ENCODE measurements around the gene PTER.
A peak's percentile ranks its signal among the peaks of the same experiment; 100 is the strongest.

The PTER gene

DNA sequence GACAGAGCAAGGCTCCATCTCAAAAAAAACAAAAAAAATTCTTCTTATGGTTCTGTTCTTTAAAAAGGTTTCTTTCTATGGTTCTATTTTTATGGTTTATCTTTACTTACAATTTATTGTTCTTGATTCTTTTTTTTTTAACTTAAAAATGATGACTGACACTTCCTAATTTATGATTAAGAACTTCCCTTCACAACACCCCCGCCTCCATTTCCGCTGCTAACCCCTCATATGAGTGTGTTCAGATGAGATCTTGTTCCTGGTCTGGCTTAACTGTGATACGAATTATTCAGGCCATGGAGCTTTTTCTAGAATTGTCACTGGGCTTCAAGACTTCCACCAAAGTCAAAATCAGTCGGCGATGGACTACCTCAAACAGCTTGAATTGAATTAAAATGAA is 33.9 kb downstream of the PTER start:
- no peak for DNase-seq (ENCODE audit: low read depth in 2 of 3, low spot score in 2 of 3)

DNA sequence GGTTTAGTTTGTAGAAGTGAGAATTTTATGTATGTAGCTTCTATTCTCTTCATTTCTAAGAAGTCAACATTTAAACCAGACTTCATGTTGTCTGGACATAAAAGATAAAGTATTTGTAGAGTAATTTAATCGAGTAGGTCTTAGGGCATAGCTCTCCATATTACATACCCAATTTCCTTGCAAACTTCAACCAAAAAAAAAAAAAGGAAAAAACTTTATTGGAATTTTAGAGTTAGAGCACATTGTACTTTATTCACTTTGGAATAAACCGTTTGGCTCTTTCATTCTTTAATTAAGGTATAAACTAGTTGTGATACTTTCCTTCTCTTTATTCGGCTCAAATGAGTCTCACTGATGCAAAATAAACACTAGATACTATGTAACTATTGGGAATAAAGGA is 36.0 kb downstream of the PTER start:
- DNase-seq (ENCODE audit: low read depth in 2 of 3, low spot score in 2 of 3) = no peak

DNA sequence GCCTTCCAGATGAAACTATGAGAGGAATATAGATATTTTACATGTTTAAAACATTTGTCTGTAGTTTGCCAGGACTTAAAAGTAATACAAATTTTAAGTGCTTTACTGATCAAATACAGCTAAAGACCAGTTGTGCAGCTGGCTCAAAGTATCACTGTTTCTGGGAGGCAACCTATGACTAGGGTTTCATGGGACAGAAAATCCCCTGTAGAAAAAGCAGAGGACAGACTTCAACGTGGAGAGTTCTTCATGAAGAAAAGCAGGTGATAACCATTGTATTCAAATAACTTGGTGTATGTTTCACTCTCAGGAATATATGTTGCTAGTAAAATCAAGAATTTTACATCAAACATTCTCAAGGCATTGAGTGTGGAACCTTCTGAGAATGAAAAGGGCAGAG is 40.9 kb downstream of the PTER start:
- no peak for DNase-seq (ENCODE audit: low read depth in 2 of 3, low spot score in 2 of 3)

DNA sequence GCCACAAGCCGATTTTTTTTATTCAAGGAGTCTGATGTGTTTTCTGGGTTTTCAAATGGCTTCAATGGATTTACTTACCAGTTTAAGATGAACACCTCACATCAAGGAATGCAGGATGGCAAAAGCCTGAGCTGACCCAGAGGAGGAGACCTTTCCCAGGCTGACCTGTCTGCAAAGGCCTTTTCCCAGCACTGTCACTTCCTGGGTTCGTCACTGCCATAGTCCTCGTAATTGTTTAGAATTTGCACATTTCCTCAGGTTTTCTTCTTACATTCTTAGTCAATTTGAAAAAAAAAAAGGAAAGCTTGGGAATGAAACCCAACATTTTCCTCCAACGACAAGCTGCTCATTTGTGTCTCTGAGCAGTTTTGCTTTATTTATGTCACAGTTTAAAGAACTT is 42.0 kb downstream of the PTER start:
- no peak for DNase-seq (ENCODE audit: low read depth in 2 of 3, low spot score in 2 of 3)

DNA sequence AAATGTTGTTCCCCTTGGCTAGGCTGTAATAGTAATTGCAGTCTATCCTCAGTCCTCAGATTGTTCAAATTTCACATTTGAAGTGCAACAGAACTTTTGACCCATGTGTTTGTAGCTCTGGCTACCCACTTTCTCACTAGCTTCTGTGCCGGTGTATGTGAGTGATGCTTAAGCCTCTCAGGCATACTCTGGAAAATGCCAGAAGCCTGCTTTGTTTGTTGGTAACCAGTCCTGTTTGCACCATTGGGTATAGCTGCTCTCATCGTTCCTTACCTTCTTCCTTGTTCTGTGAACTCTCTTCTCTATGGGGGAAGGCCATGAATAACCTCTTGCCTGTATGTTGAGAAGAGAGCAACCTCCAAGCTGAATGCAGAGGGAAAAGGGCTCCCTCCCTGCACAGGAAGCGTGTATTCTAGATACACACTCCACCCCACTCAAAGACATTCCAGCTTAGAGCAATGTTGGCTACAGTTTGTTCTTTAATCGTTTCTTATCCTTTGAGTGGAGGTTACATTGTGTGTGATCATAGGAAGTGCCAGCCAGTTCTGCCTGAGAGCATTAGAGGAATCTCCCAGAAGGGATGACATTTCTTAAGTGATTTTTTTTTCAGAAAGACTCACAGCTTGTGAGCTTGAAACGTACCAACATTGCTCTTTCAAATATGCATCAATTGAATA is 44.4 kb downstream of the PTER start:
- DNase-seq (ENCODE audit: low read depth in 2 of 3, low spot score in 2 of 3) = no peak

DNA sequence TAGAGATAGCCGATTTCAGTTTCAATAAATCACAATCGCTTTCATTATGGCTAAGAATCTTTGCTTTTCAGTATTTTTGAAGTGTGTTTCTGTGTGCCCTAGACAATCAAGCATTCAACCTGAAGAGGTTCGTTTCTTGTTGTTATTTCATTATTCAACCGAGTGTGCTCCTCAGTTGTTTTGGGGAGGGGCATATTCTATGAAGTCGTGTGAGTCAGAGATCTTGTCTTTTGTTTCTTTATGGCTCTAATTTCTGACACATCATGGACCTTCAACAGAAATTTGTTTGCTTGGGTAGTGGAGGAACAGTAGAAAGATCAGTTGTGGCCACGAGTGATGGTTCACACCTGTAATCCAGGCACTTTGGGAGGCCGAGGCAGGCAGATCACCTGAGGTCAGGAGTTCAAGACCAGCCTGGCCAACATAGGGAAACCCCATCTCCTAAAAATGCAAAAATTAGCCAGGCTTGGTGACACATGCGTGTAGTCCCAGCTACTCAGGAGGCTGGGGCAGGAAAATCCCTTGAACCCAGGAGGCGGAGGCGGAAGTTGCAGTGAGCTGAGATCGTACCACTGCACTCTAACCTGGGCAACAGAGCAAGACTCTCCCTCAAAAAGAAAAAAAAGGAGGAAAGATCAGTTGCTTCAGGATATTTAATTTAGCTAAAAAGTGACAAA is 46.6 kb downstream of the PTER start:
- no peak for DNase-seq (ENCODE audit: low read depth in 2 of 3, low spot score in 2 of 3)

DNA sequence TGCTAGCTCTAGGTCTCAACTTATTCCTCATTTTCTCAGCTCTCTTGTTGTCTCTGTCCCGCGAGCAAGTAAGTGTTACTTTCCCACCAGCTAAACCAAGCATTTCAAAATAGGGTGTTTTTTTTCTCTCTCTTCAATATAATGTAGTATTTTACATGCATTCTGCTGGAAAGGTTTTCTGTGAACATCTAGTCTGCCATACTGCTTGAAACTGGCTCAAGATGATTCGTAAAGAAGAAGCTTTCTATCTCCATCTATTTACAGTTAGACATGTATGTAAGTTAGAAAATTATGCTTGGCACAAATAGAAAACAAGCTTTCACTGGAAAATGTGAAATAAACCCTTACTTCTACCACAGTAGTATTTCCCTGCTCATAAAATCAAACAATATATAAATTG is 53.7 kb downstream of the PTER start:
- DNase-seq (ENCODE audit: low read depth in 2 of 3, low spot score in 2 of 3) = no peak

DNA sequence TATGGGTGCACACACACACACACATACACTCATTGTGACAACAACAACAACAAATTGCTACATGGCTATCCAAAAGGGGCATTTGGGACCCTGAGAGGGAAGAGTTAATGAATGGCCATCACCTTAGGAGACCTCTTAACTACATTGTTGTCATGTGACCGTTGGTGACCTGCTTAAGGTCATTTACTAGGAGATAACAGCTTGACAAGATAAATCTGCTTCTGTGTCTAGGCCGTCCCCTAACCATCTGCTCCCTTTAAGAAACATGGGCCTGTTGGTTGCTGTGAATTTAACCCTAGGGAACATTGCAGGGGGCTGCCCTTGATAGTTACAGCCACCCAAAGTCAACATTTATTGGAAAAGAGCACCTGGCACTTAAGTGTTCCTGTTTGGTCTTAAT is 55.1 kb downstream of the PTER start:
- DNase-seq (ENCODE audit: low read depth in 2 of 3, low spot score in 2 of 3) = no peak

DNA sequence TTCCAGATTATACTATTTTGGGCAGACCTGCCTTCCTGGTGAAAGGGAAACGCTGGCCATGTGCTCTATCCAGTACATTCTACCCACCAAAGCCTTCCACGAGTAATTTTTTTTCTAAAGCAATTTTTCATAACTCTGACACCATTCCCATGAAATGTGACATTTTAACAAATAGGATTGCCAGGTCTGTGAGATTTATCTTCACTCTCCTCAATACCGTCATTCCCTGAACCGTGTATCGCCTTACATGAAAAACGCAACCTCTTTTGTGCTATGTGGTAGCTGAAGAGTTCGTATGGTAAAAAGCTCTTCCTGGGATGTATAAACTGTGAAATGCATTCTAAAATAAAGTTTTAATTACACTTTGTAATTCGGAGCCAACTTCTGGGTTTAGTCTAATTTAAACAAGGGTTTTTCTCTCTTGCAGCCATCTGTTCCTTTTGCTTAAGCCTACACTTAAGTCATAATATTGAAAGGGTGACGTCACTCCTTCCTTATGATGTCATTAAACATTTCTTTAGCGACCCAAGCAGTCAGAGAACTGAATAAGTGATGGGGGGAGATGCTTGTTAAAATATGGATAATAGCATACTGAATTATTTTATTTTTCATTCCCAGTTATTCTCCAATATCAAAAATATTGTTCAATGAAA is 57.2 kb downstream of the PTER start:
- DNase-seq (ENCODE audit: low read depth in 2 of 3, low spot score in 2 of 3) = no peak

DNA sequence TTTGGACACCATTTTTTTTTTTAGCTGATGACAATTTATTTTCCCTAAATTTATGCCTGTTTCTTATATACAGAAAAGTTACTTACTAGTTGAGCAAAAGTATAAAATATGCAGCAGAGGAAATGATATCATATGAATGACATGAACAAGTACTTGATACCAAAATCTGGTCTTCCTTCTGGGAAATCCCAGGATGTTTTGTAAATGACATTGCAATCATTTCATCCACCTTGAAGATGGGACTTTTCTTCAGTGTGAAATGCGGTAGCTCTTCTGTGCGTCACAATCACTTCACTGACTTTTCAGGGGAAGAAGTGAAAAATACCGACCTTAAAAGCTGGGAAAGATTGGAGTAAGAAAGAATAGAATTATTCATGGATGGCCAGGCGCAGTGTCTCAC is 61.1 kb downstream of the PTER start:
- no peak for DNase-seq (ENCODE audit: low read depth in 2 of 3, low spot score in 2 of 3)

DNA sequence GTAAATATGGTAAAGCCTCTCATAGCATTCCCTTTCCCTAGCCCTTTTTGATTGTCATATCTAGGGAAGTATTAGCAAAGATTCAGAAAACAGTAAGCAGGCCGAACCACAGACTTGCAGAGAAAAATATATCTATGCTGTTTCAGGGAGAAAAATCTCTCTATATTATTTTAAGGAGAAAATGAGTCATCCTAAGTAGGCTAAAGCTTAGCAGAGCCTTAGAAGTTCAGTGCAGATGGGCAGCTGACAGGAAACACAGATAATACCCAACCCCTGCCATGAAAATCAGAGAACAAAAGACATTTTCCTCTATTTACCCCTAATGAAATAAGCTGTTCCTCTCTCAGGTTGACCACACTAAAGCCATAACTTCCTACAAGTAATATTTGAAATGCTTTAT is 68.4 kb downstream of the PTER start:
- DNase-seq (ENCODE audit: low read depth in 2 of 3, low spot score in 2 of 3) = no peak

DNA sequence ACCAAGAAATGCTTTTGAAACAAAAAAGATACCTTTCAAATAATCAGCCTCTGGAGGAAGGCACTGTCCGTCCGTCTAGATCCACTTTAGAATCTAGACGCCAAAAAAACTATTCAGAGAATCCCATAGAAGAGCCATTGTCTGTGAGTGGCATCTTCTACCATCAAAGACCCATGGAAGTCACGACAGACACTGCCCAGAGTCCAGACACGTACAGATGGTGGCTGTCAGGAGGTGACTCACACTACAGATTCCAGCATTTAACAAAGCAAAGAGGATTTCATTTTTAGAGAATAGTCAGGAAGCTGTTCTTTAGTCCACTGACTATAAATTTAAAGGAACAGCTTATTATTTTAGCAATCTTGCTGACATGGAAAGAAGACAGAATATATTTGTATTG is 73.2 kb downstream of the PTER start:
- DNase-seq (ENCODE audit: low read depth in 2 of 3, low spot score in 2 of 3) = no peak

DNA sequence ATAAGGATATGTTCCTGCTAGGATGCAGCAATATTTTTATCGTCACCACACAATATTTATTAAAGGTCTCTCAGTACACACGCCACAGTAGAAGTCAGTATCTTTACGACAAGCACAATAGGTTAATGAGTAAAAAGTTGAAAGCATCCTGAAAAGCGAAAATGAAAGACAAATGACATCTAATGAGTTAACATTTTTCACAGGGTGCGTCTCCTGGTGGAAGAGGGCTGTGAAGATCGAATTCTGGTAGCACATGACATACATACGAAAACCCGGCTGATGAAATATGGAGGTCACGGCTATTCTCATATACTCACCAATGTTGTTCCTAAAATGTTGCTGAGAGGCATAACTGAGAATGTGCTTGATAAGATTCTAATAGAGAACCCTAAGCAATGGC is 74.0 kb downstream of the PTER start:
- no peak for DNase-seq (ENCODE audit: low read depth in 2 of 3, low spot score in 2 of 3)

DNA sequence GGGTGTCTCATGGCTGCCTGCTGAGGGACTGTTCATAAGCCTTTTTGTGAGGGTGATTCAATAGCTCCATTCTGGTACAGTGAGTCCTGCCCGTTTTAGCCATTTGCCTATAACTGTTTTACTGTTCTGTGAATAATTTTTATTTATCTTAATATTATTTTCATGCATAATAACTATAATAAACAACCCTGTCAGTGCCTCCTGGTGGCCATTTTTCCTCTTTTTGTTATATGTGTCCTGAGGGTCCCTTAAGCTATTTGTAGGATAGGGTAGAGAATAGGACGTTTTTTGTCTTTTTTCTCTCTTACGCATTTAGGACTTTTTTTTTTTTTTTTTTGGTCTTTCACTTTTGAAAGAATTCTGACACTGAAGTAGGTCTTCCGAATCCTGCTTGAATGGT is 82.0 kb downstream of the PTER start:
- DNase-seq (ENCODE audit: low read depth in 2 of 3, low spot score in 2 of 3) = no peak

DNA sequence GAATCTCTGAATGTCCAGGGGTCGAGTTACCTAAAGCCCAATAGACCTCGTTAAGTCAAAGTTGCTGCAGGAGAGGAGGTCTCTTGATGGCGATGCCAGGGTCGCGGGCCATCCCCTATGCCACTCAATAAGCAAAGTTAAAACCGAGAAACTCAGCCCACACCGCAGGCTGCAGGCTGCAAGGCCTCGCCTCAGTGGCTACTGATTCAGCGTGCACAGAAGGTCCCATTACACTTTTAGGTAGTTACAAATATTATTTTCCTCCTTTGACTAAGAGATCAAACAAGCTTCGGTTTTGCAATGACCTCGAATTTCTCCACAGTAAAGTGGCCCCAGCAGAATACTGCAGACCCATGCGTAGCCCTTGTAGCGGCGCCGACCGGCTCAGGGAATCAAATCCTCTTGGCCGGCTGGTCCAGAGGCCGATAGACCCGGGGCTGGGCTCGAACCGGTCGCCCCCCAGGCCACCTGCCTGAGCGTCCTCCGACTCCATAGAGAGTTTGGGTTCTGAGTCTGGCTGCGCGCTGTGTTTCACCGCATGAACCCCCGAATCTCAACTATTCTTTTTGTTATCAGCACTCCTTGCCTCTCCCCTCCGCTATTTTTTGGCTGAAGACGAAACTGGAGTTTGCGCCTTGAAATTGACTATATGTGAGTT is 82.6 kb downstream of the PTER start:
- DNase-seq (ENCODE audit: low read depth in 2 of 3, low spot score in 2 of 3) = no peak

DNA sequence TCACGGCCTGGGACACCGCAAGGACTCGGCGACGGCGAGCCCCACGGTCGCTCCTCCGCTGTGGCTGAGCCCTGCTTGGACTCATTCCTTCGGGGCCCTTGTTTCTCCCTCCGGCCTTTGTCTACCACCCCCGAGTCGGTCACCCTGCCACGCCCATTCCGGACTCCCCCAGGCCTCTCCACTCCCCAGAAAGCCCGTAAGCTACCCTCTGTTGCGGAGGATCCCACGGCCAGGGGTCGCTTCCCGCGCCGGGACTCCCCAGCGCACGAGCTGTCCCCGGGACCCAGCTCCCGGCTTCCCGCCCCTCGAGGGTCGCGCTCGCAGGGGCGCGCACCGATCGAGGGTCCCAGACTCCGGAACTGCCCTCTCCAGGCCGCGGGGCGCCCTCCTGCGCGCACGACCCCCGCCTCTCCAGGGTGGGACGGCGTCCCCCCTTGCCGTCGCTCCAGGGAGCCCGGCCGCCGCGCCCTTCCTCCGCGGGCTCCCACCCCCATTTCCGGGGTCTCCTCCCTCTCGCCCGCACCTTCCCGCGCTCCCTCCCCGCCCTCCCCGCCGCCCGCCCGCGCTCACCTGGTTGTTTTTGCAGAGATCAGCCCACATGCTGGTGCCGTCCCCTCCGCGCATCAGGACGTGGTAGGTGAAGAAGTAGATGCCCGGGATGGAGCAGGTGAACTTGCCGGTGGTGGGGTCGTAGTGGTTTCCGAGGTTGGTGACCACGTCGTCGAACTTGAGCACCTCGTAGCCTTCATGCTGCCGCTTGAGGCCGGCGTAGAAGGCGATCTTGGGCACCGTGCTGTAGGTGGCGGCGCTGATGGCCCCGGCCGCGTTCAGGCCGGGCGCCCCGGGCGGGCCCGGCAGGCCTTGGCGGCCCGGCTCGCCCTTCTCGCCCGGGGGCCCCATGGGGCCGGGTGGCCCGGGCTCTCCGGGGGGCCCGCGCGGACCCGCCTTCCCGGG is 83.4 kb downstream of the PTER start:
- DNase-seq (ENCODE audit: low read depth in 2 of 3, low spot score in 2 of 3) = peak in 1 of 3 experiments; percentile 3

DNA sequence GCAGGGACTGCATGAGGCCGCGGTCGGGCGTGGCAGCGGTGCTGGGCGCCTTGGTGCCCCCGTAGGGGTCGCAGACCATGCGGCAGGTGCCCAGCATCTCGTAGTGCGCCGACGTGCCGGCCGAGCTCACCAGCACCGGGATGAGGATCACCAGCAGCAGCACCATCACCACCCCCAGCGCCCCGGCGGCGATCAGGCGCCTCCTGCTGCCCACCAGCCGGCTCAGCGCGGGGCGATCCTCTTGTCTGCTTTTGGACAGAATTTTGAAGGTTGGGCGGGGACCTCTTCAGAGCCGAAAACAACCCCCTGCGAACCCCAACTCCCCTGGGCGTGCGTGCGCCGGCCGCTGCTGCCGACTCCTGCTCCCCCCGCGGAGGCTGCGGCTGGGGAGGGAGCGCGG is 84.1 kb downstream of the PTER start:
- DNase-seq (ENCODE audit: low read depth in 2 of 3, low spot score in 2 of 3) = peak in 2 of 3 experiments; percentile 9 to 23

DNA sequence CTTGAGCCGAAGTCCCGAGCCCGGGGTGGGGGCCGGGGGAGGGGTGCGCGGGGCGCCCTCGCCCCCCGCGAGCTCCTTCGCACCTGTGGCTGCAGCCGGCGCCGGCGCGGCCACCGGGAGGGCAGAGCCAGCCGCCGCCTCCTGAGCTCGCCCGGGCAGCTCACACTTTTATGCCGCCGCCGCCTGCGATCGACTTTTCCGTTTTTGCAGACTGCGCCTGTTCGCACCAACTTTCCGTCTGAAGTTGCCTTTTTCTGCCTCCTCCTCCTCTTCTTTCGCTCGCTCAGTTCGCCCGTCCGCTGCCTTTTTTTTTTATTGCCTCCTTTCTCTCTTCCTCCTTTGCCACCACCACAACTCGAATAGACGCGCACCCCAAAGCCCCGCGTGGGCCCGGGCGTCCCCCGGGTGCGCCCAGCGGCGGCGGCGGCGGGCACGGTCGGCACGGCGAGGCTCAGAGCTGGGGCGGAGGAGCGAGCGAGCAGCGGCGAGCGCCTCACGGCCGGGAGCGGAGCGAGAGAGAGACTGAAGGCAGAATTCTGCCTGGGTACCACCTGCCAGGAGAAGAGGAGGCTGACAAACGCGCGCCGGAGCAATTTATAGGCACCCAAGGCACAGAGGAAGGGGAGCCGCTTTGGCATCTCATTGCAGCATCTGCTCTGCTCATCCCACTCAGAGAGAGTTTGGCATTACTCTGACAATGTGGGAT is 84.7 kb downstream of the PTER start, which contains the start of gene C1QL3:
Gene C1QL3 (minus strand): TSS at position 569 of the 706 bp plus-strand sequence. CDS start 814 bp downstream, outside the sequence.
- no peak for DNase-seq (ENCODE audit: low read depth in 2 of 3, low spot score in 2 of 3)

DNA sequence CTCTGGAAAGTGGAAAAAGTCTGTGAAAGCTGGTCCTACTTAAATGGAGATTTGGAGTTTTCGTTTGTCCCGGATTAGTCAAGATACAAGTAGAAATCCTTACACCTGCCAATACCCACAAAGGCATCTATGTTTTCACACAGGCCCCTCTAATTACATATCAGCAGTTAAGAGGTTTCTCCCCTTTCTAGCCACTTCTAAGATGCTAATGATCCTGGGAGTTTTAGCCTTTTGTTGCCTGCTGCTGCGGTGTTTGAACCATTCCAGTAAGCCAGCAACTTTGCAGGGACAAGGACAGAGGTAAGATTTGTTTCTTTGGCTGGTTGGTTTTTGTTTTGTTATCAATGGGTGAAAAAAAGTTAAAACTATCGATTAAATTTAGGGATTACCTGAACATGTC is 90.6 kb downstream of the PTER start:
- DNase-seq (ENCODE audit: low read depth in 2 of 3, low spot score in 2 of 3) = no peak

DNA sequence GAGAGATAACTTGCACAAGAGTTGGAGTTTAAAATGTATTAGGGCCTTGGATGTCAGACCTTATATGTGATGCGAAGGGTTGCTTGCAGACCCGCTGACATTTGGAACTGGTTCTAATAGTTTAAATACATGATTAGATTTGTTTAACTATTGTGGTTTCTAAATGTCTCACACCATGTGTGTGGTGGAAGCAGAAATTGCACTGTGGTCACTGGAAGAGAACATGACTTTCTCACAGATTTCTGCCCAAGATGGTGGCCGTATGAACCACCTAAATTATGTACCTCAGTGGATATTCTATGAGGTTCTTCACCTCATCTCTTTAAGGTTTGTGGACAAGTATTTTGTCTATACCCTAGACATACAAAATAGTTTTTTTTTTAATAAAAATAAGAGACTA is 93.0 kb downstream of the PTER start:
- no peak for DNase-seq (ENCODE audit: low read depth in 2 of 3, low spot score in 2 of 3)

Measured in activated CD8-positive, alpha-beta memory T cell treated with anti-CD3 and anti-CD28 coated beads for 48 hours (primary cell).